H9 (cell line): ENCODE data around the gene RIOK3. TPM values are rescaled to one million over a fixed set of nuclear protein-coding genes. Genes with fewer than 3 reads are reported as not detected.

Experiments
- DNase-seq: peaks from one replicate; pipeline ENCODE4 v3.0.0-alpha.2; 2017
- H2AFZ ChIP-seq: one replicate; pipeline ENCODE4 v1.6.1; 2013; ENCODE audit warnings: mild to moderate bottlenecking, low read length, control low read depth, moderate library complexity
- H2AK5ac ChIP-seq: 2 replicates; pipeline ENCODE4 v1.6.1; 2013; ENCODE audit warnings: low read length, control low read depth, mixed read lengths; ENCODE audit not compliant: insufficient read length
- H2BK120ac ChIP-seq: one replicate; pipeline ENCODE4 v1.6.1; 2013; ENCODE audit warnings: low read depth, mild to moderate bottlenecking, low read length, control low read depth, inconsistent platforms; ENCODE audit not compliant: poor library complexity, severe bottlenecking
- H2BK12ac ChIP-seq: 2 replicates; pipeline ENCODE4 v1.6.1; 2013; ENCODE audit warnings: low read length, control low read depth, mixed read lengths, low read depth; ENCODE audit not compliant: insufficient read length
- H2BK15ac ChIP-seq: 2 replicates; pipeline ENCODE4 v1.6.1; 2013; ENCODE audit warnings: low read depth, low read length, control low read depth
- H2BK20ac ChIP-seq: one replicate; pipeline ENCODE4 v1.6.1; 2013; ENCODE audit warnings: low read depth, mild to moderate bottlenecking, low read length, control low read depth, inconsistent platforms; ENCODE audit not compliant: poor library complexity, severe bottlenecking
- H2BK5ac ChIP-seq: 2 replicates; pipeline ENCODE4 v1.6.1; 2013; ENCODE audit warnings: low read length, control low read depth, mixed read lengths; ENCODE audit not compliant: insufficient read length
- H3K14ac ChIP-seq: 2 replicates; pipeline ENCODE4 v1.6.1; 2013; ENCODE audit warnings: low read length, control low read depth; ENCODE audit not compliant: insufficient read depth
- H3K18ac ChIP-seq: 2 replicates; pipeline ENCODE4 v1.6.1; 2013; ENCODE audit warnings: low read depth, mild to moderate bottlenecking, mixed read lengths, low read length, control low read depth; ENCODE audit not compliant: insufficient read length
- H3K23ac ChIP-seq: 2 replicates; pipeline ENCODE4 v1.6.1; 2013; ENCODE audit warnings: low read length, control low read depth, mixed read lengths, low read depth; ENCODE audit not compliant: insufficient read length
- H3K23me2 ChIP-seq: 2 replicates; pipeline ENCODE4 v1.6.1; 2013; ENCODE audit warnings: low read depth, mild to moderate bottlenecking, mixed read lengths, low read length, control low read depth; ENCODE audit not compliant: insufficient read length, poor library complexity, severe bottlenecking
- H3K27ac ChIP-seq: 2 replicates; pipeline ENCODE4 v1.5.1; 2013; ENCODE audit warnings: low read length, control low read depth, mixed read lengths, low read depth; ENCODE audit not compliant: insufficient read length
- H3K27me3 ChIP-seq: 2 replicates; pipeline ENCODE4 v1.6.1; 2013; ENCODE audit warnings: low read length, control low read depth, inconsistent platforms; ENCODE audit not compliant: insufficient read depth
- H3K4ac ChIP-seq: 2 replicates; pipeline ENCODE4 v1.6.1; 2013; ENCODE audit warnings: low read depth, mild to moderate bottlenecking, control low read depth, inconsistent platforms, low read length, moderate library complexity
- H3K4me1 ChIP-seq: 2 replicates; pipeline ENCODE4 v1.6.1; 2013; ENCODE audit warnings: low read length, control low read depth, inconsistent platforms; ENCODE audit not compliant: insufficient read depth
- H3K4me2 ChIP-seq: 2 replicates; pipeline ENCODE4 v1.6.1; 2013; ENCODE audit warnings: low read length, control low read depth, mixed read lengths; ENCODE audit not compliant: insufficient read length, insufficient read depth
- H3K56ac ChIP-seq: 2 replicates; pipeline ENCODE4 v1.6.1; 2013; ENCODE audit warnings: low read depth, mild to moderate bottlenecking, mixed read lengths, low read length, control low read depth; ENCODE audit not compliant: insufficient read length
- H3K79me1 ChIP-seq: 2 replicates; pipeline ENCODE4 v1.6.1; 2013; ENCODE audit warnings: low read depth, mild to moderate bottlenecking, moderate library complexity, low read length, control low read depth, inconsistent platforms; ENCODE audit not compliant: insufficient read depth, poor library complexity, severe bottlenecking
- H3K79me2 ChIP-seq: 2 replicates; pipeline ENCODE4 v1.6.1; 2013; ENCODE audit warnings: low read length, control low read depth, inconsistent platforms; ENCODE audit not compliant: insufficient read depth
- H3K9ac ChIP-seq: 2 replicates; pipeline ENCODE4 v1.6.1; 2013; ENCODE audit warnings: low read length, control low read depth, mixed read lengths; ENCODE audit not compliant: insufficient read length; ENCODE audit errors: extremely low read depth
- H3K9me3 ChIP-seq: one replicate; pipeline ENCODE4 v1.6.1; 2013; ENCODE audit warnings: low read depth, low read length, inconsistent platforms; ENCODE audit not compliant: control insufficient read depth
- H3T11ph ChIP-seq: one replicate; pipeline ENCODE4 v1.6.1; 2013; ENCODE audit warnings: mild to moderate bottlenecking, low read length, control low read depth, inconsistent platforms
- H4K20me1 ChIP-seq: one replicate; pipeline ENCODE4 v1.6.1; 2013; ENCODE audit not compliant: control insufficient read depth, insufficient read length, insufficient read depth
- H4K5ac ChIP-seq: 2 replicates; pipeline ENCODE4 v1.6.1; 2013; ENCODE audit warnings: low read depth, mild to moderate bottlenecking, mixed read lengths, low read length, control low read depth; ENCODE audit not compliant: insufficient read length
- H4K8ac ChIP-seq: replicated peaks from 2 replicates; pipeline ENCODE4 v1.6.1; 2013; ENCODE audit warnings: low read length, control low read depth, mixed read lengths, low read depth; ENCODE audit not compliant: insufficient read length
- H4K91ac ChIP-seq: 2 replicates; pipeline ENCODE4 v1.6.1; 2013; ENCODE audit warnings: low read depth, mild to moderate bottlenecking, moderate library complexity, mixed read lengths, low read length, control low read depth; ENCODE audit not compliant: insufficient read length
- H3K27ac Mint-ChIP-seq, 3 experiments: 2 replicates in 2 of 3; 3 replicates in 1 of 3; pipeline ENCODE4 v1.8.0; 2020 to 2021; ENCODE audit warnings: mixed read lengths in 3 of 3, mild to moderate bottlenecking in 1 of 3, moderate library complexity in 1 of 3
- H3K27me3 Mint-ChIP-seq: 2 replicates; pipeline ENCODE4 v1.8.0; 2021; ENCODE audit warnings: low read depth, mild to moderate bottlenecking, moderate library complexity, mixed read lengths
- H3K36me3 Mint-ChIP-seq, 3 experiments: 2 replicates in 2 of 3; 3 replicates in 1 of 3; pipeline ENCODE4 v1.8.0; 2020 to 2021; ENCODE audit warnings: low read depth in 3 of 3, mixed read lengths in 3 of 3; ENCODE audit not compliant: insufficient read depth in 1 of 3
- H3K4me1 Mint-ChIP-seq, 2 experiments: 2 replicates each; pipeline ENCODE4 v1.8.0; 2020; ENCODE audit warnings: mixed read lengths in 2 of 2
- H3K4me3 Mint-ChIP-seq, 2 experiments: 2 replicates in 1 of 2; 3 replicates in 1 of 2; pipeline ENCODE4 v1.8.0; 2020 to 2021; ENCODE audit warnings: mild to moderate bottlenecking in 2 of 2, mixed read lengths in 2 of 2, moderate library complexity in 1 of 2
- H3K9me3 Mint-ChIP-seq, 2 experiments: 2 replicates in 1 of 2; 3 replicates in 1 of 2; pipeline ENCODE4 v1.8.0; 2020; ENCODE audit warnings: mild to moderate bottlenecking in 2 of 2, mixed read lengths in 2 of 2, moderate library complexity in 1 of 2
- CTCF ChIP-seq: fragments of 200-600 bp; sonication (generic); conservative IDR thresholded peaks from 3 replicates; pipeline ENCODE4 v1.8.0; 2021; ENCODE audit warnings: antibody characterized with exemption, mild to moderate bottlenecking
- WGBS: extraction: QIAGEN DNeasy Blood & Tissue Kit; methylation state at CpG from one replicate; pipeline ENCODE4 v1.1.7; 2013; ENCODE audit warnings: missing lambda C conversion rate, low lambda C conversion rate, mixed read lengths; ENCODE audit not compliant: insufficient read length; ENCODE audit errors: extremely low coverage; 5-methylcytosine and 5-hydroxymethylcytosine counted together
- total RNA-seq: library from RNA; stranded (reverse); gene quantifications from 2 replicates; pipeline ENCODE4 v1.2.1, GENCODE V29; 2021

The RIOK3 gene
- total RNA-seq, 1 experiment from 2014 or later, result 34.6 TPM

GRCh38 chr18:23440131-23440530, 13.0 kb upstream of the RIOK3 start:
- no peak overlapping the region for H3K18ac ChIP-seq
- H2BK20ac ChIP-seq, result no peak overlapping the region
- H2BK120ac ChIP-seq, result no peak overlapping the region
- Mint-ChIP-seq H3K36me3 (no peaks in the 10 kb centered on the region), H3K9me3 (no peaks in the 10 kb centered on the region; a peak in 1 of 5 replicates), H3K4me3 (no peak overlapping the region), H3K27ac (no peak overlapping the region), H3K27me3 (peaks cover 13% of the 10 kb centered on the region), H3K4me1 (peaks cover 8% of the 10 kb centered on the region in 2 experiments)
- H4K5ac ChIP-seq, result no peak overlapping the region
- H2BK12ac ChIP-seq, result no peak overlapping the region
- H4K8ac ChIP-seq, result no peak overlapping the region
- no peak overlapping the region for H4K91ac ChIP-seq
- no peaks in the 10 kb centered on the region for H3K79me2 ChIP-seq
- H3K27me3 ChIP-seq, result no peaks in the 10 kb centered on the region
- no peak overlapping the region for H3K4me2 ChIP-seq
- no peak overlapping the region for H2AK5ac ChIP-seq
- H3K79me1 ChIP-seq, result no peaks in the 10 kb centered on the region
- H3K27ac ChIP-seq, result no peak overlapping the region
- H2AFZ ChIP-seq, result no peak overlapping the region
- no peak overlapping the region for H2BK15ac ChIP-seq
- no peak overlapping the region for H3K56ac ChIP-seq
- H3K23me2 ChIP-seq, result peaks cover 9% of the 10 kb centered on the region
- no peak overlapping the region for H3K14ac ChIP-seq
- no peak overlapping the region for H2BK5ac ChIP-seq
- H3K9me3 ChIP-seq, result no peaks in the 10 kb centered on the region
- no peaks in the 10 kb centered on the region for H4K20me1 ChIP-seq
- no peak for TF ChIP-seq CTCF
- H3T11ph ChIP-seq, result no peak overlapping the region
- WGBS, result no CpG with 5 or more reads among the region's 4 CpGs
- no peaks in the 10 kb centered on the region for H3K4me1 ChIP-seq
- no peak overlapping the region for H3K23ac ChIP-seq
- H3K9ac ChIP-seq, result no peak overlapping the region
- H3K4ac ChIP-seq, result no peak overlapping the region
- no peak for DNase-seq
